ENCODE measurements around the gene OR6B2.

OR6B2 gene

GRCh38 chr2:240030379-240031094 lies at the start of gene OR6B2:
Gene OR6B2, minus strand, starts transcription at chr2:240030429. Its CDS starts 0 bp downstream, at chr2:240030429.
- H3K36me3 ChIP-seq (ENCODE audit: insufficient read depth, low read length) = no peaks in the 10 kb centered on the region
- H2AFZ ChIP-seq (ENCODE audit: low read length) = no peak within 1 kb of the TSS
- H3K27me3 ChIP-seq (ENCODE audit: insufficient read depth, low read length, poor library complexity, severe bottlenecking) = no peaks in the 10 kb centered on the region
- TF ChIP-seq CTCF (conservative IDR thresholded peaks at IDR 0.05; ENCODE audit: low read length) (no peak), EZH2phosphoT487 (IDR thresholded peaks at IDR 0.05; ENCODE audit: borderline replicate concordance) (no peak)
- no peaks in the 10 kb centered on the region for H4K20me1 ChIP-seq (ENCODE audit: insufficient read depth, low read length, poor library complexity, severe bottlenecking)
- no peaks in the 10 kb centered on the region for H3K4me1 ChIP-seq (ENCODE audit: insufficient read depth, low read length, poor library complexity, severe bottlenecking)
- H3K79me2 ChIP-seq (ENCODE audit: insufficient read depth, low read length) = no peaks in the 10 kb centered on the region
- no peak within 1 kb of the TSS for H3K4me2 ChIP-seq (ENCODE audit: low read depth, low read length, poor library complexity, severe bottlenecking)
- H3K9me2 ChIP-seq (replicated peaks; ENCODE audit: low read depth, low read length) = no peaks in the 10 kb centered on the region
- no peaks in the 10 kb centered on the region for H3F3A ChIP-seq (ENCODE audit: low read depth)
- H3K9ac ChIP-seq (ENCODE audit: low read depth, low read length, poor library complexity, severe bottlenecking) = no peak within 1 kb of the TSS
- H3K4me3 ChIP-seq (ENCODE audit: low read length, poor library complexity, severe bottlenecking) = no peak within 1 kb of the TSS
- H3K9me3 ChIP-seq (ENCODE audit: insufficient read depth, low read depth, low read length) = no peaks in the 10 kb centered on the region

- no peaks in the 10 kb centered on the region for H3K27me3 ChIP-seq (ENCODE audit: insufficient read depth, low read length, poor library complexity, severe bottlenecking)
- H3K9ac ChIP-seq (ENCODE audit: low read depth, low read length, poor library complexity, severe bottlenecking) = no peak overlapping the region
- H3K79me2 ChIP-seq (ENCODE audit: insufficient read depth, low read length) = no peaks in the 10 kb centered on the region
- no peaks in the 10 kb centered on the region for H3F3A ChIP-seq (ENCODE audit: low read depth)
- no peaks in the 10 kb centered on the region for H4K20me1 ChIP-seq (ENCODE audit: insufficient read depth, low read length, poor library complexity, severe bottlenecking)
- no peaks in the 10 kb centered on the region for H3K36me3 ChIP-seq (ENCODE audit: insufficient read depth, low read length)
- no peak overlapping the region for H3K4me3 ChIP-seq (ENCODE audit: low read length, poor library complexity, severe bottlenecking)
- no peaks in the 10 kb centered on the region for H3K9me2 ChIP-seq (replicated peaks; ENCODE audit: low read depth, low read length)
- H3K4me2 ChIP-seq (ENCODE audit: low read depth, low read length, poor library complexity, severe bottlenecking) = no peak overlapping the region
- no peak overlapping the region for H2AFZ ChIP-seq (ENCODE audit: low read length)
- TF ChIP-seq CTCF (conservative IDR thresholded peaks at IDR 0.05; ENCODE audit: low read length) = no peak
- TF ChIP-seq EZH2phosphoT487 (IDR thresholded peaks at IDR 0.05; ENCODE audit: borderline replicate concordance) = no peak
- no peaks in the 10 kb centered on the region for H3K4me1 ChIP-seq (ENCODE audit: insufficient read depth, low read length, poor library complexity, severe bottlenecking)
- H3K9me3 ChIP-seq (ENCODE audit: insufficient read depth, low read depth, low read length) = peaks cover 15% of the 10 kb centered on the region
Measured at GRCh38 chr2:240078631-240079030, 48.4 kb upstream of the OR6B2 start.

- Histone ChIP-seq H3F3A (ENCODE audit: low read depth) (no peaks in the 10 kb centered on the region), H3K9ac (ENCODE audit: low read depth, low read length, poor library complexity, severe bottlenecking) (no peak overlapping the region), H3K36me3 (ENCODE audit: insufficient read depth, low read length) (no peaks in the 10 kb centered on the region), H3K4me3 (ENCODE audit: low read length, poor library complexity, severe bottlenecking) (no peak overlapping the region), H3K4me2 (ENCODE audit: low read depth, low read length, poor library complexity, severe bottlenecking) (no peak overlapping the region), H2AFZ (ENCODE audit: low read length) (no peak overlapping the region), H3K4me1 (ENCODE audit: insufficient read depth, low read length, poor library complexity, severe bottlenecking) (no peaks in the 10 kb centered on the region), H3K79me2 (ENCODE audit: insufficient read depth, low read length) (no peaks in the 10 kb centered on the region), H4K20me1 (ENCODE audit: insufficient read depth, low read length, poor library complexity, severe bottlenecking) (no peaks in the 10 kb centered on the region), H3K9me3 (ENCODE audit: insufficient read depth, low read depth, low read length) (peaks cover 15% of the 10 kb centered on the region), H3K27me3 (ENCODE audit: insufficient read depth, low read length, poor library complexity, severe bottlenecking) (no peaks in the 10 kb centered on the region), H3K9me2 (replicated peaks; ENCODE audit: low read depth, low read length) (no peaks in the 10 kb centered on the region)
- TF ChIP-seq EZH2phosphoT487 (IDR thresholded peaks at IDR 0.05; ENCODE audit: borderline replicate concordance) = no peak
- TF ChIP-seq CTCF (conservative IDR thresholded peaks at IDR 0.05; ENCODE audit: low read length) = no peak
Measured at GRCh38 chr2:240077442-240077841, 47.2 kb upstream of the OR6B2 start.
